B cell (primary cell): ENCODE data around the gene EVI5L.

ENCODE experiments used
- CTCF ChIP-seq: fragments of 200-600 bp; IDR thresholded peaks from one replicate; pipeline ENCODE4 v1.8.0; 2022; ENCODE audit warnings: antibody characterized with exemption, mild to moderate bottlenecking
- EZH2 ChIP-seq: IDR thresholded peaks from 2 replicates; pipeline ENCODE4 v1.6.1; 2012; ENCODE audit warnings: borderline replicate concordance, low read depth, mild to moderate bottlenecking, moderate library complexity, low read length; ENCODE audit not compliant: insufficient read depth, poor library complexity, severe bottlenecking

DNA sequence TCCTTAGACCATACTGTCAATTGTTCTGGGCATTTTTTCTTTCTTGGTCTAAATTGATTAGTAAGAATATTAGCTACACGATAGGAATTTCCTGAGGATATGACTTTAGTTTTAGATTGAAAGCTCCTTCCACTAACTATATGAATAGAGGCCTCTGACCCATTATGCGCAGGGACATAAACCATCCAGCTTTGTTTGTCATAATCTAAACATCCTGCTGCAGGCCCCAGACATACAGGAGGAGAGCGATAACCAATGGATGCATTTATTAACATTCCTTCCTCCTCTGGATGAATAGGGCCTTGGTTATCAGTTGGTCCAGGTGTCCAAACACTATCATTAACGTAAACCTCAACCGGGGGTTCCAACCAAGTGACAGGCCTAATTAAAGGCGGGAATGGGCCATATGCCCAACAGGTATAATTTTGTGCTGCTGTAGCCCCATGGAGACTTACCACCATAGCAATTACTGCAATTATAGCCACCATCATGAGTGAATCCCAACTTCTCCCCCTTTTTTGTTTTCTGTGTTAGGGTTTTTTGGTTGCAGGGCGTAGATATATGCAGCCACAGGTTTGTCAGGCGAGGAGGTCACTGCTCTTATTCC is 34.4 kb upstream of the EVI5L start:
- TF ChIP-seq CTCF (no peak), EZH2 (no peak)
